ENCODE results near the gene PMEPA1.

DNA sequence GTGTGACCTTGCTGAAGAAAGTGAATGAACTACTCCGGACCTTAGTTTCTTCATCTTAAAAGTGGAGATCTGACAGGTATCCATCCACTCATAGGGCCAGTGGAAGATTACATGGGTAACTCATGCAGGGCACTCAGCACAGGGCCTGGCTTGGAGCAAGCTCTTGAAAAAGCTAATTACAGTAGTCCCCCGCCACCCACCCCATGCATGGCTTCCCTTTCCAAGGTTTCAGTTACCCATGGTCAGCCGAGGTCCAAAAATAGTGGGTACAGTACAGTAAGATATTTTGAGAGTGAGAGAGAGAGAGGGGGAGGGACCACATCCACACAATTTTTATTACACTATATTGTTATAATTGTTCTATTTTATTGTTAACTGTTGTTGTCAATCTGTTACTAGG is 7.1 kb upstream of the PMEPA1 start:
- TF ChIP-seq NFE2L2 (conservative IDR thresholded peaks at IDR 0.05; ENCODE audit: low read length) = no peak
- no peak for TF ChIP-seq EP300 (IDR thresholded peaks at IDR 0.05)
- TF ChIP-seq CTCF (IDR thresholded peaks at IDR 0.05) = no peak
- TF ChIP-seq, protein P1, sequence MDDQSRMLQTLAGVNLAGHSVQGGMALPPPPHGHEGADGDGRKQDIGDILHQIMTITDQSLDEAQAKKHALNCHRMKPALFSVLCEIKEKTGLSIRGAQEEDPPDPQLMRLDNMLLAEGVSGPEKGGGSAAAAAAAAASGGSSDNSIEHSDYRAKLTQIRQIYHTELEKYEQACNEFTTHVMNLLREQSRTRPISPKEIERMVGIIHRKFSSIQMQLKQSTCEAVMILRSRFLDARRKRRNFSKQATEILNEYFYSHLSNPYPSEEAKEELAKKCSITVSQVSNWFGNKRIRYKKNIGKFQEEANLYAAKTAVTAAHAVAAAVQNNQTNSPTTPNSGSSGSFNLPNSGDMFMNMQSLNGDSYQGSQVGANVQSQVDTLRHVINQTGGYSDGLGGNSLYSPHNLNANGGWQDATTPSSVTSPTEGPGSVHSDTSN (IDR thresholded peaks at IDR 0.05) = no peak

Data from A549 (cell line).